ENCODE measurements around the gene SPAG4. TPM values are rescaled to one million over a fixed set of nuclear protein-coding genes. Genes with fewer than 3 reads are reported as not detected.

Gene SPAG4
- polyA plus RNA-seq, 3 donors = 0.12 to 0.51 TPM; not detected in 1

GRCh38 chr20:35664466-35665206 lies 49.0 kb downstream of the SPAG4 start, which contains the start of the genes CPNE1 and RBM12:
CPNE1 (minus strand) TSS chr20:35664900; CDS start chr20:35632923, 31,977 bp downstream.
RBM12 (minus strand) TSS chr20:35664900; CDS start chr20:35655322, 9,578 bp downstream.
- under 1% methylated on average over 54 of the region's 61 CpGs for WGBS (ENCODE audit: insufficient coverage)
- peaks cover 40% of the 10 kb centered on the region for H3K4me1 Mint-ChIP-seq

More at GRCh38 chr20:35664466-35665206, 49.0 kb downstream of the SPAG4 start, which contains the start of the genes CPNE1 and RBM12:
- Mint-ChIP-seq H3K9me3 (peaks cover 0 to 3% (median 0%) of the 10 kb centered on the region in 7 donors), H3K36me3 (peaks cover 16 to 19% of the 10 kb centered on the region in 2 donors), H3K27ac (peak within 1 kb of the TSS; percentile 97 to 100 (median 99)), H3K4me3 (peak within 1 kb of the TSS; percentile 88 to 96), H3K27me3 (ENCODE audit: low read depth in 3 of 3) (no peaks in the 10 kb centered on the region)
- H3K9me3 ChIP-seq (replicated peaks in 1 of 2; ENCODE audit: control insufficient read depth in 1 of 2, insufficient read depth in 1 of 2, low read length in 2 of 2) = no peaks in the 10 kb centered on the region
- H3K27me3 ChIP-seq (ENCODE audit: control insufficient read depth in 2 of 2, insufficient read depth in 2 of 2, low read length in 2 of 2) = no peaks in the 10 kb centered on the region
- H3K79me2 ChIP-seq (ENCODE audit: insufficient read depth, low read length) = peaks cover 55% of the 10 kb centered on the region
- peak within 1 kb of the TSS; percentile 88 to 97 for H3K27ac ChIP-seq (ENCODE audit: low read depth in 1 of 2, low read length in 2 of 2)
- peaks cover 33 to 37% of the 10 kb centered on the region in 2 donors for H3K4me1 ChIP-seq (ENCODE audit: control insufficient read depth in 1 of 2, insufficient read depth in 2 of 2, low read length in 2 of 2)
- peak within 1 kb of the TSS; percentile 90 for H3K4me2 ChIP-seq (replicated peaks; ENCODE audit: extremely low read depth, low read length, poor library complexity, severe bottlenecking)
- peak within 1 kb of the TSS; percentile 87 for H2AFZ ChIP-seq (ENCODE audit: insufficient read depth, low read depth, low read length, poor library complexity, severe bottlenecking)
- DNase-seq = peak; percentile 92 to 94 (median 93)
- H4K20me1 ChIP-seq (ENCODE audit: insufficient read depth, low read length) = peaks cover 21% of the 10 kb centered on the region
- peaks cover 15% of the 10 kb centered on the region in 2 donors for H3K36me3 ChIP-seq (replicated peaks in 1 of 2; ENCODE audit: control insufficient read depth in 1 of 2, insufficient read depth in 2 of 2, low read length in 2 of 2)
- no peak for TF ChIP-seq CTCF (IDR thresholded peaks at IDR 0.05)
- H3K9ac ChIP-seq (ENCODE audit: insufficient read depth, low read length, poor library complexity, severe bottlenecking) = peak within 1 kb of the TSS; percentile 97
- intact Hi-C loops (cut with micrococcal nuclease) = loop anchor here in 1 of 2 donors (10.0 kb wide), 1 partner anchor 50 kb away; the partner anchor contains the start of gene SPAG4
- peak within 1 kb of the TSS; percentile 74 to 85 (median 85) for H3K4me3 ChIP-seq (replicated peaks in 1 of 3; ENCODE audit: low read depth in 2 of 3, low read length in 3 of 3)
